Measurements from ENCODE around the gene FDX1. TPM values are rescaled to one million over a fixed set of nuclear protein-coding genes. Genes with fewer than 3 reads are reported as not detected.
A peak's percentile ranks its signal among the peaks of the same experiment; 100 is the strongest.

Gene FDX1
- total RNA-seq, 1 experiment from 2014 or later: 9.1 TPM

- Mint-ChIP-seq H3K4me3 (ENCODE audit: low read depth, unreplicated experiment) (no peak overlapping the region), H3K27me3 (ENCODE audit: unreplicated experiment) (no peaks in the 10 kb centered on the region), H3K27ac (ENCODE audit: unreplicated experiment) (no peak overlapping the region), H3K4me1 (ENCODE audit: low read depth, unreplicated experiment) (peaks cover 20% of the 10 kb centered on the region), H3K9me3 (ENCODE audit: low read depth, unreplicated experiment) (no peaks in the 10 kb centered on the region), H3K36me3 (ENCODE audit: insufficient read depth, unreplicated experiment) (peaks cover 21% of the 10 kb centered on the region)
- DNase-seq: peak; percentile 56
- TF ChIP-seq CTCF (IDR thresholded peaks at IDR 0.05; ENCODE audit: unreplicated experiment): peak; percentile 43
- no TSS peak for BruUV-seq (replicated peaks)
- intact Hi-C loops (cut with micrococcal nuclease; ENCODE audit: unreplicated experiment): loop anchor here (5.0 to 10.0 kb wide), 2 partner anchors 138 to 580 kb away; partner anchors contain the start of gene RDX
- CTCF ChIA-PET: interaction anchor here (0.6 to 1.1 kb wide), 5 partner anchors 132 to 1011 kb away, joined by 3 to 6 read pairs (median 3); no protein-coding TSS in a partner anchor
Observed at GRCh38 chr11:110434952-110435779, 5.4 kb downstream of the FDX1 start.

DNA sequence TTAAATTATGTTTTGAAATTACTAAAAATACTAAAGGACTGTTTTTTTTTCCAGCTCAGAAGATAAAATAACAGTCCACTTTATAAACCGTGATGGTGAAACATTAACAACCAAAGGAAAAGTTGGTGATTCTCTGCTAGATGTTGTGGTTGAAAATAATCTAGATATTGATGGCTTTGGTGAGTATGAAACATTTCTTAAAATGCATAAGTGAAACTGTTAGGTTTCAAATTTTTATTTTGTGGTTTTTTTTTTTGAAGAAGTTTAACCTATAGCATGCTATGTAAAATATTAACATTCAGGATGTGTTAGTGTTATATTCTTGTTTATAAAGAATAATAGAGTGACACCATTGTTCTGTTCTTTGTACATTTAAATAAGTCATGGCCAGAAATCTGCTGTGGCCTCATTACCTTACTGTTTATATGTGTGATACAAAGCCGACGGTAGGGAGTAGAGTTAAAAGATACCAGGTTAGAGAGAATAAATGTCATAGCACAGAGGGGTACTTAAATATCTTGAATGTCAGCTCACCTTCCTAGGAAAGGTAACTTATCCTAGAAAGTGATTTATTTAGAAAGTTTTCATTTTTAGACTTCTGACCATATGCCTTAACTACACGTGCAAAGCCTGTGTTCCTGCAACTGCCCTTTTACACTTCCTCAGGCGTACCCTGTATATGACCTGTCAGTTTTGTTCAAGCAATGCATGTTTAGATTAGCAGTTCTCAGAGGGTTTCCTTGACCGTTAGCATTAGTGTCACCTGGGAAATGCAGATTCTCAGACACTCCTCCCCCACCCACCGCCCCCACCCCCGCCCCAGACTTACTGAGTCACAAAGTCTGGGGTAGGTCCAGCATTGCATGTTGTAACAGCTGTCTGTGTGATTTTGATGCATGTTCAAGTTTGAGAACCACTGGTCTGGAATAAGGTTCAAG lies 6.3 kb downstream of the FDX1 start:
- DNase-seq: no peak
- Mint-ChIP-seq H3K9me3 (ENCODE audit: low read depth, unreplicated experiment) (peaks cover 1% of the 10 kb centered on the region), H3K27ac (ENCODE audit: unreplicated experiment) (no peak overlapping the region), H3K27me3 (ENCODE audit: unreplicated experiment) (no peaks in the 10 kb centered on the region), H3K4me1 (ENCODE audit: low read depth, unreplicated experiment) (peaks cover 20% of the 10 kb centered on the region), H3K4me3 (ENCODE audit: low read depth, unreplicated experiment) (no peak overlapping the region), H3K36me3 (ENCODE audit: insufficient read depth, unreplicated experiment) (peaks cover 12% of the 10 kb centered on the region)
- BruUV-seq (replicated peaks): no TSS peak
- TF ChIP-seq CTCF (IDR thresholded peaks at IDR 0.05; ENCODE audit: unreplicated experiment): no peak
- intact Hi-C loops (cut with micrococcal nuclease; ENCODE audit: unreplicated experiment): loop anchor here (10.0 kb wide), 1 partner anchor 581 kb away; no protein-coding TSS in a partner anchor
- CTCF ChIA-PET: interaction anchor here (1.0 to 1.1 kb wide), 3 partner anchors 794 to 1010 kb away, joined by 3 to 6 read pairs (median 5); no protein-coding TSS in a partner anchor

- BruUV-seq (replicated peaks): no TSS peak
- Mint-ChIP-seq H3K4me1 (ENCODE audit: low read depth, unreplicated experiment) (peaks cover 13% of the 10 kb centered on the region), H3K9me3 (ENCODE audit: low read depth, unreplicated experiment) (peaks cover 3% of the 10 kb centered on the region), H3K27ac (ENCODE audit: unreplicated experiment) (no peak overlapping the region), H3K36me3 (ENCODE audit: insufficient read depth, unreplicated experiment) (peaks cover 3% of the 10 kb centered on the region), H3K4me3 (ENCODE audit: low read depth, unreplicated experiment) (no peak overlapping the region), H3K27me3 (ENCODE audit: unreplicated experiment) (no peaks in the 10 kb centered on the region)
- CTCF ChIA-PET: no interaction called here
- intact Hi-C loops (cut with micrococcal nuclease; ENCODE audit: unreplicated experiment): loop anchor here (10.0 kb wide), 1 partner anchor 583 kb away; no protein-coding TSS in a partner anchor
- TF ChIP-seq CTCF (IDR thresholded peaks at IDR 0.05; ENCODE audit: unreplicated experiment): no peak
- no peak for DNase-seq
Observed at GRCh38 chr11:110438017-110438416, 8.3 kb downstream of the FDX1 start.

DNA sequence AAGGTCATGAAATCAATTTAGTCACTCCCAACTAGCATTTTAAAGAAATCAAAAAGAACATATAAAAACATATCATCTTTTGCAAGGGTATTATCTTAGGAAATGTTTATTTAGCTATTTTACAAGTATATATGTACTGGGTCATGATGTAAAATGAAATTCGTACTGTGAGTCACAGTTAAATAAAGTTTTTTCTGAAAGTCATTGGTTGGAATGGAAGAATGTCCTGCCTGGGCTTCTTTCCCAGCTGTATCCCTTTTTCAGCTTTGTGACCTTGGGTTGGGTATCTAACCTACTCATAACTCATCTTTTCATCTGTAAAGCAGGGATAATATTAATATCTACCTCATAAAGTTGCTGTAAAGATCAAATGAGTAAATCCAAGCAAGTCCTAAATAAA lies 15.7 kb downstream of the FDX1 start:
- DNase-seq: no peak
- no TSS peak for BruUV-seq (replicated peaks)
- TF ChIP-seq CTCF (IDR thresholded peaks at IDR 0.05; ENCODE audit: unreplicated experiment): no peak
- no peaks in the 10 kb centered on the region for H3K27me3 Mint-ChIP-seq (ENCODE audit: unreplicated experiment)
- CTCF ChIA-PET: no interaction called here
- no peak overlapping the region for H3K27ac Mint-ChIP-seq (ENCODE audit: unreplicated experiment)
- intact Hi-C loops (cut with micrococcal nuclease; ENCODE audit: unreplicated experiment): no loop called here
- H3K4me3 Mint-ChIP-seq (ENCODE audit: low read depth, unreplicated experiment): no peak overlapping the region
- peaks cover 3% of the 10 kb centered on the region for H3K9me3 Mint-ChIP-seq (ENCODE audit: low read depth, unreplicated experiment)
- no peaks in the 10 kb centered on the region for H3K4me1 Mint-ChIP-seq (ENCODE audit: low read depth, unreplicated experiment)
- peaks cover 12% of the 10 kb centered on the region for H3K36me3 Mint-ChIP-seq (ENCODE audit: insufficient read depth, unreplicated experiment)
